GM23248 (cell line): ENCODE results near the gene AMZ2.

Experiments used
- EZH2 ChIP-seq: fragments of 200-600 bp; sonication (generic); IDR thresholded peaks from 2 replicates; pipeline ENCODE4 v1.6.1; 2018; ENCODE audit warnings: antibody characterized with exemption, mild to moderate bottlenecking; ENCODE audit not compliant: insufficient read depth, poor library complexity, severe bottlenecking
- EZH2phosphoT487 ChIP-seq: fragments of 200-600 bp; sonication (generic); IDR thresholded peaks from 2 replicates; pipeline ENCODE4 v1.6.1; 2018; ENCODE audit warnings: antibody characterized with exemption, moderate library complexity, mild to moderate bottlenecking, low read depth; ENCODE audit not compliant: insufficient read depth

GRCh38 chr17:68221786-68222185, 26.1 kb upstream of the AMZ2 start:
- TF ChIP-seq EZH2 (no peak), EZH2phosphoT487 (no peak)
